Measurements from ENCODE around the gene BLOC1S5. TPM values are rescaled to one million over a fixed set of nuclear protein-coding genes. Genes with fewer than 3 reads are reported as not detected.
A peak's percentile ranks its signal among the peaks of the same experiment; 100 is the strongest.

The BLOC1S5 gene
- total and polyA plus RNA-seq, 9 of the 15 experiments (the other 6 are each of a cell fraction or from before 2014, with no cell fraction given) = 8.5 to 41.0 (median 27.7) TPM

- peak; percentile 64; the same call in 1 of the 2 replicates for TF ChIP-seq AFF4 (CRISPR knock-in tag; IDR thresholded peaks at IDR 0.05)
- no peak; a peak in 1 of 4 replicates for TF ChIP-seq FOXK2 (conservative IDR thresholded peaks at IDR 0.05 in 1 of 2, IDR thresholded peaks at IDR 0.05 in 1 of 2; ENCODE audit: low read depth in 2 of 2)
- TF ChIP-seq AFF1 (IDR thresholded peaks at IDR 0.05; ENCODE audit: low read depth in 1 of 2, partially characterized antibody in 2 of 2) = peak in 1 of 2 experiments; percentile 60
- no peak for TF ChIP-seq ZNF124 (CRISPR knock-in tag; IDR thresholded peaks at IDR 0.05)
- TF ChIP-seq BRD4 (IDR thresholded peaks at IDR 0.05) = peak; percentile 94
- TF ChIP-seq ZNF165 (CRISPR knock-in tag; IDR thresholded peaks at IDR 0.05; ENCODE audit: borderline replicate concordance) = no peak
- TF ChIP-seq ZBTB33 (CRISPR knock-in tag; IDR thresholded peaks at IDR 0.05) = no peak
- TF ChIP-seq ZBTB7A (IDR thresholded peaks at IDR 0.05; ENCODE audit: borderline replicate concordance, control insufficient read depth, low read depth, low read length) = no peak
- TF ChIP-seq PHF8 (IDR thresholded peaks at IDR 0.05; ENCODE audit: borderline replicate concordance, low read length) = peak; percentile 95
- TF ChIP-seq FOS (IDR thresholded peaks at IDR 0.05; ENCODE audit: extremely low read depth, insufficient read length) = peak; percentile 85
- peak; percentile 79 for TF ChIP-seq CXXC5 (CRISPR knock-in tag; IDR thresholded peaks at IDR 0.05)
- TF ChIP-seq ZNF717 (CRISPR knock-in tag; IDR thresholded peaks at IDR 0.05) = no peak
Measured at GRCh38 chr6:8102122-8102958, 38.2 kb upstream of the BLOC1S5 start, which contains the start of gene EEF1E1 (continued).
